Neural cell (in vitro differentiated cells): ENCODE results near the gene NOD1. TPM values are rescaled to one million over a fixed set of nuclear protein-coding genes. Genes with fewer than 3 reads are reported as not detected.

Experiments
- H2AFZ ChIP-seq: fragments of 200-600, 300-800 bp; sonication (generic), shearing (Covaris generic); 2 replicates; pipeline ENCODE4 v1.6.0; 2014; ENCODE audit warnings: low read depth, mild to moderate bottlenecking, antibody characterized with exemption, low read length, moderate library complexity
- H3F3A ChIP-seq: fragments of 200-600 bp; shearing (Covaris generic); 2 replicates; pipeline ENCODE4 v1.6.1; 2016; ENCODE audit warnings: mild to moderate bottlenecking, moderate library complexity, mixed read lengths, antibody characterized with exemption, low read length; ENCODE audit not compliant: insufficient read depth, poor library complexity, severe bottlenecking
- H3K27ac ChIP-seq: fragments of 200-600, 300-800 bp; sonication (generic), shearing (Covaris generic); 2 replicates; pipeline ENCODE4 v1.5.1; 2014; ENCODE audit warnings: mild to moderate bottlenecking, low read length, moderate library complexity
- H3K27me3 ChIP-seq: fragments of 300-800, 200-600 bp; sonication (generic), shearing (Covaris generic); 2 replicates; pipeline ENCODE4 v1.6.0; 2014; ENCODE audit warnings: mild to moderate bottlenecking, low read depth, low read length, moderate library complexity; ENCODE audit not compliant: insufficient read depth
- H3K36me3 ChIP-seq: fragments of 300-800, 200-600 bp; sonication (generic), shearing (Covaris generic); 2 replicates; pipeline ENCODE4 v1.5.1; 2014; ENCODE audit warnings: mild to moderate bottlenecking, antibody characterized with exemption, low read length, moderate library complexity; ENCODE audit not compliant: insufficient read depth
- H3K4me2 ChIP-seq: fragments of 300-800, 200-600 bp; sonication (generic), shearing (Covaris generic); 2 replicates; pipeline ENCODE4 v1.6.0; 2014; ENCODE audit warnings: mild to moderate bottlenecking, low read length
- H3K4me3 ChIP-seq: fragments of 300-800, 200-600 bp; sonication (generic), shearing (Covaris generic); 2 replicates; pipeline ENCODE4 v1.5.1; 2014; ENCODE audit warnings: mild to moderate bottlenecking, low read length, moderate library complexity
- H3K79me2 ChIP-seq: fragments of 200-600 bp; shearing (Covaris generic); replicated peaks from 2 replicates; pipeline ENCODE4 v1.6.0; 2014; ENCODE audit warnings: mild to moderate bottlenecking, low read length, moderate library complexity; ENCODE audit not compliant: insufficient read depth
- H3K9ac ChIP-seq: fragments of 300-800, 200-600 bp; sonication (generic), shearing (Covaris generic); 2 replicates; pipeline ENCODE4 v1.6.1; 2016; ENCODE audit warnings: mild to moderate bottlenecking, low read length, mixed read lengths
- H3K9me2 ChIP-seq: fragments of 200-600 bp; shearing (Covaris generic); 2 replicates; pipeline ENCODE4 v1.6.1; 2016; ENCODE audit warnings: mild to moderate bottlenecking, low read length, mixed read lengths; ENCODE audit not compliant: insufficient read depth
- H3K9me3 ChIP-seq: fragments of 200-600, 300-800 bp; sonication (generic), shearing (Covaris generic); 2 replicates; pipeline ENCODE4 v1.6.1; 2016; ENCODE audit warnings: mild to moderate bottlenecking, mixed run types, low read length, moderate library complexity, mixed read lengths
- H4K20me1 ChIP-seq: fragments of 200-600 bp; shearing (Covaris generic); 2 replicates; pipeline ENCODE4 v1.6.1; 2016; ENCODE audit warnings: mild to moderate bottlenecking, mixed run types; ENCODE audit not compliant: insufficient read depth
- EP300 ChIP-seq: fragments of 450-650 bp; conservative IDR thresholded peaks from 2 replicates; pipeline ENCODE4 v1.6.1; 2014; ENCODE audit warnings: antibody characterized with exemption, mild to moderate bottlenecking, moderate library complexity; ENCODE audit not compliant: poor library complexity, severe bottlenecking
- EZH2 ChIP-seq: fragments of 200-600, 300-800 bp; shearing (Covaris generic), sonication (generic); IDR thresholded peaks from 2 replicates; pipeline ENCODE4 v1.6.1; 2014; ENCODE audit warnings: antibody characterized with exemption, low read length, borderline replicate concordance, mild to moderate bottlenecking; ENCODE audit not compliant: insufficient read depth, poor library complexity, severe bottlenecking
- MXI1 ChIP-seq: fragments of 450-650 bp; conservative IDR thresholded peaks from 2 replicates; pipeline ENCODE4 v1.6.1; 2014; ENCODE audit warnings: antibody characterized with exemption, mild to moderate bottlenecking; ENCODE audit not compliant: poor library complexity, severe bottlenecking
- POLR2AphosphoS5 ChIP-seq: IDR thresholded peaks from 2 replicates; pipeline ENCODE4 v1.6.1; 2012
- RAD21 ChIP-seq: fragments of 450-650 bp; conservative IDR thresholded peaks from 2 replicates; pipeline ENCODE4 v1.6.1; 2014; ENCODE audit warnings: antibody characterized with exemption, mild to moderate bottlenecking, moderate library complexity
- REST ChIP-seq: IDR thresholded peaks from 2 replicates; pipeline ENCODE4 v1.6.1; 2012; ENCODE audit warnings: borderline replicate concordance
- SMC3 ChIP-seq: fragments of 450-650 bp; conservative IDR thresholded peaks from 2 replicates; pipeline ENCODE4 v1.6.1; 2014; ENCODE audit warnings: antibody characterized with exemption, mild to moderate bottlenecking, moderate library complexity; ENCODE audit not compliant: poor library complexity
- TAF1 ChIP-seq: IDR thresholded peaks from 2 replicates; pipeline ENCODE4 v1.6.1; 2012; ENCODE audit warnings: low read depth
- polyA plus RNA-seq: library from polyadenylated mRNA; depleted of rRNA; stranded (reverse); fragments of >200 nt; gene quantifications from 2 replicates; pipeline ENCODE4 v1.2.3, GENCODE V29; 2014
- TF ChIP-seq, protein P1 (sequence below): fragments of 450-650 bp; IDR thresholded peaks from 2 replicates; pipeline ENCODE4 v1.5.1; 2014; ENCODE audit warnings: antibody characterized with exemption, mild to moderate bottlenecking, moderate library complexity; ENCODE audit not compliant: poor library complexity, severe bottlenecking

The NOD1 gene
- polyA plus RNA-seq, 1 donor from 2014 or later = 0.43 TPM

- Histone ChIP-seq H3K36me3 (no peaks in the 10 kb centered on the region), H2AFZ (no peak overlapping the region)
Measured at GRCh38 chr7:30479202-30480120, 877 bp upstream of the NOD1 start.

More at GRCh38 chr7:30479202-30480120, 877 bp upstream of the NOD1 start:
- peak overlapping the region; percentile 88 for H3K4me3 ChIP-seq
- H3K9me2 ChIP-seq = no peaks in the 10 kb centered on the region
- H3F3A ChIP-seq = no peaks in the 10 kb centered on the region
- no peak overlapping the region for H3K27ac ChIP-seq
- H3K9me3 ChIP-seq = no peaks in the 10 kb centered on the region
- H4K20me1 ChIP-seq = no peaks in the 10 kb centered on the region
- no peak overlapping the region for H3K4me2 ChIP-seq
- H3K79me2 ChIP-seq = no peaks in the 10 kb centered on the region
- no peak overlapping the region for H3K9ac ChIP-seq
- TF ChIP-seq MXI1 = no peak
- no peak for TF ChIP-seq RAD21
- TF ChIP-seq, protein P1, sequence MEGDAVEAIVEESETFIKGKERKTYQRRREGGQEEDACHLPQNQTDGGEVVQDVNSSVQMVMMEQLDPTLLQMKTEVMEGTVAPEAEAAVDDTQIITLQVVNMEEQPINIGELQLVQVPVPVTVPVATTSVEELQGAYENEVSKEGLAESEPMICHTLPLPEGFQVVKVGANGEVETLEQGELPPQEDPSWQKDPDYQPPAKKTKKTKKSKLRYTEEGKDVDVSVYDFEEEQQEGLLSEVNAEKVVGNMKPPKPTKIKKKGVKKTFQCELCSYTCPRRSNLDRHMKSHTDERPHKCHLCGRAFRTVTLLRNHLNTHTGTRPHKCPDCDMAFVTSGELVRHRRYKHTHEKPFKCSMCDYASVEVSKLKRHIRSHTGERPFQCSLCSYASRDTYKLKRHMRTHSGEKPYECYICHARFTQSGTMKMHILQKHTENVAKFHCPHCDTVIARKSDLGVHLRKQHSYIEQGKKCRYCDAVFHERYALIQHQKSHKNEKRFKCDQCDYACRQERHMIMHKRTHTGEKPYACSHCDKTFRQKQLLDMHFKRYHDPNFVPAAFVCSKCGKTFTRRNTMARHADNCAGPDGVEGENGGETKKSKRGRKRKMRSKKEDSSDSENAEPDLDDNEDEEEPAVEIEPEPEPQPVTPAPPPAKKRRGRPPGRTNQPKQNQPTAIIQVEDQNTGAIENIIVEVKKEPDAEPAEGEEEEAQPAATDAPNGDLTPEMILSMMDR = no peak
- no peak for TF ChIP-seq POLR2AphosphoS5
- no peak for TF ChIP-seq REST
- TF ChIP-seq SMC3 = no peak
- TF ChIP-seq EP300 = no peak
- no peak for TF ChIP-seq TAF1
- no peak for TF ChIP-seq EZH2
- peaks cover 4% of the 10 kb centered on the region for H3K27me3 ChIP-seq
